Ishikawa (cell line): ENCODE measurements around the gene SEMA6A.

Experiments used
- CEBPB ChIP-seq: IDR thresholded peaks from 2 replicates; pipeline ENCODE4 v1.6.1; 2012
- CREB1 ChIP-seq: IDR thresholded peaks from 2 replicates; pipeline ENCODE4 v1.6.1; 2012; ENCODE audit warnings: low read depth
- EGR1 ChIP-seq: IDR thresholded peaks from 2 replicates; pipeline ENCODE4 v1.6.1; 2012
- EP300 ChIP-seq: IDR thresholded peaks from 2 replicates; pipeline ENCODE4 v1.6.1; 2012; ENCODE audit warnings: borderline replicate concordance
- FOXM1 ChIP-seq: IDR thresholded peaks from 2 replicates; pipeline ENCODE4 v1.6.1; 2012; ENCODE audit warnings: low read depth, borderline replicate concordance
- NFIC ChIP-seq: IDR thresholded peaks from 2 replicates; pipeline ENCODE4 v1.6.1; 2012
- RAD21 ChIP-seq: IDR thresholded peaks from 2 replicates; pipeline ENCODE4 v1.6.1; 2012; ENCODE audit warnings: low read depth
- TAF1 ChIP-seq: IDR thresholded peaks from 2 replicates; pipeline ENCODE4 v1.6.1; 2012; ENCODE audit warnings: low read depth, mild to moderate bottlenecking
- TCF12 ChIP-seq: IDR thresholded peaks from 2 replicates; pipeline ENCODE4 v1.6.1; 2012; ENCODE audit warnings: low read depth
- TEAD4 ChIP-seq: IDR thresholded peaks from 2 replicates; pipeline ENCODE4 v1.6.1; 2012
- TF ChIP-seq, protein P1 (sequence below): IDR thresholded peaks from 2 replicates; pipeline ENCODE4 v1.6.1; 2012; ENCODE audit warnings: low read depth, mild to moderate bottlenecking
- TF ChIP-seq, protein P2 (sequence below): IDR thresholded peaks from 2 replicates; pipeline ENCODE4 v1.6.1; 2012
- TF ChIP-seq, protein P3 (sequence below): IDR thresholded peaks from 2 replicates; pipeline ENCODE4 v1.6.1; 2012

DNA sequence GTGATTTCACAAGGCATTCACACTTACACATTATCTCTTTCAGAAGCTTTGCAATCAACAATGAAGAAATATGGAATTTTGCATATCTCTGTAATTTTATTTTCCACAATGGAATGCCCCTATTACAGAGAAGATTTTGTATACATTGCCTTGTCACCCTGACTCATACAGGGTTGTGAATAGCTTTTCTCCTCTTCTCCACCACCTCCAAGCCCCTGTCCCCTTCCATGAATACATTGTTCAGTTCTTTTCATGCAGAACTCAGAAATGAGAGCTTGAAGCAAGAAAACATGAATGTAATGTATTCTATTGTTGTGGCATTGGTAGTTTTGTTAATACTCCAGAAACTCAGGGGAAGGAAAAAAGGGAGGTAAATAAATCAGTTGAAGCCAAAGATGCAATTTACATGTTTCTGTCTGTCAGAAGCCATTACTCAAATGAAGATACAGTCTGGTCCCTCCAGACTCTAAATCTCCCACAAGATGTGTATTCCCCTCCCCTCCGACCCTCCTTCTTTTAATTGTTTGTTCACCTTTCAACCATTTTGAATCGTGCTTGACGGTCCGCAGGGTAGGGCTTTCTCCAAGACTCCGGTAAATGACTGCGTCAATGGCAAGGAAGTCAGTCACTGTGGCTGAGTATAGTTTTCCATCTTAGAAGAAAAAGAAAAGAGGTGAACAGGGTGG lies 86.1 kb downstream of the SEMA6A start:
- TF ChIP-seq, protein P1, sequence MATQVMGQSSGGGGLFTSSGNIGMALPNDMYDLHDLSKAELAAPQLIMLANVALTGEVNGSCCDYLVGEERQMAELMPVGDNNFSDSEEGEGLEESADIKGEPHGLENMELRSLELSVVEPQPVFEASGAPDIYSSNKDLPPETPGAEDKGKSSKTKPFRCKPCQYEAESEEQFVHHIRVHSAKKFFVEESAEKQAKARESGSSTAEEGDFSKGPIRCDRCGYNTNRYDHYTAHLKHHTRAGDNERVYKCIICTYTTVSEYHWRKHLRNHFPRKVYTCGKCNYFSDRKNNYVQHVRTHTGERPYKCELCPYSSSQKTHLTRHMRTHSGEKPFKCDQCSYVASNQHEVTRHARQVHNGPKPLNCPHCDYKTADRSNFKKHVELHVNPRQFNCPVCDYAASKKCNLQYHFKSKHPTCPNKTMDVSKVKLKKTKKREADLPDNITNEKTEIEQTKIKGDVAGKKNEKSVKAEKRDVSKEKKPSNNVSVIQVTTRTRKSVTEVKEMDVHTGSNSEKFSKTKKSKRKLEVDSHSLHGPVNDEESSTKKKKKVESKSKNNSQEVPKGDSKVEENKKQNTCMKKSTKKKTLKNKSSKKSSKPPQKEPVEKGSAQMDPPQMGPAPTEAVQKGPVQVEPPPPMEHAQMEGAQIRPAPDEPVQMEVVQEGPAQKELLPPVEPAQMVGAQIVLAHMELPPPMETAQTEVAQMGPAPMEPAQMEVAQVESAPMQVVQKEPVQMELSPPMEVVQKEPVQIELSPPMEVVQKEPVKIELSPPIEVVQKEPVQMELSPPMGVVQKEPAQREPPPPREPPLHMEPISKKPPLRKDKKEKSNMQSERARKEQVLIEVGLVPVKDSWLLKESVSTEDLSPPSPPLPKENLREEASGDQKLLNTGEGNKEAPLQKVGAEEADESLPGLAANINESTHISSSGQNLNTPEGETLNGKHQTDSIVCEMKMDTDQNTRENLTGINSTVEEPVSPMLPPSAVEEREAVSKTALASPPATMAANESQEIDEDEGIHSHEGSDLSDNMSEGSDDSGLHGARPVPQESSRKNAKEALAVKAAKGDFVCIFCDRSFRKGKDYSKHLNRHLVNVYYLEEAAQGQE, result no peak
- no peak for TF ChIP-seq EGR1
- TF ChIP-seq, protein P2, sequence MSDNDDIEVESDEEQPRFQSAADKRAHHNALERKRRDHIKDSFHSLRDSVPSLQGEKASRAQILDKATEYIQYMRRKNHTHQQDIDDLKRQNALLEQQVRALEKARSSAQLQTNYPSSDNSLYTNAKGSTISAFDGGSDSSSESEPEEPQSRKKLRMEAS, result no peak
- no peak for TF ChIP-seq CREB1
- no peak for TF ChIP-seq TEAD4
- TF ChIP-seq TAF1, result no peak
- no peak for TF ChIP-seq NFIC
- TF ChIP-seq CEBPB, result no peak
- no peak for TF ChIP-seq EP300
- no peak for TF ChIP-seq RAD21
- no peak for TF ChIP-seq TCF12
- no peak for TF ChIP-seq FOXM1
- TF ChIP-seq, protein P3, sequence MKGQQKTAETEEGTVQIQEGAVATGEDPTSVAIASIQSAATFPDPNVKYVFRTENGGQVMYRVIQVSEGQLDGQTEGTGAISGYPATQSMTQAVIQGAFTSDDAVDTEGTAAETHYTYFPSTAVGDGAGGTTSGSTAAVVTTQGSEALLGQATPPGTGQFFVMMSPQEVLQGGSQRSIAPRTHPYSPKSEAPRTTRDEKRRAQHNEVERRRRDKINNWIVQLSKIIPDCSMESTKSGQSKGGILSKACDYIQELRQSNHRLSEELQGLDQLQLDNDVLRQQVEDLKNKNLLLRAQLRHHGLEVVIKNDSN, result no peak
